Skeletal muscle satellite cell (primary cell): Measurements from ENCODE around the gene ABCB10. TPM values are rescaled to one million over a fixed set of nuclear protein-coding genes. Genes with fewer than 3 reads are reported as not detected.

Experiments
- small RNA-seq: library from RNA; depleted of rRNA; stranded (forward); fragments of <200 nt; gene quantifications from one replicate; pipeline ENCODE3, GENCODE V24; 2012

ABCB10 gene

Small RNA genes lying within 50 kb of the gene (small RNA-seq; reads per million reads assigned to genes)
- not detected for gene HMGN2P19
- gene RNA5SP78 = not detected
- gene RNU4-21P = not detected
